ENCODE measurements around the gene MAP4K4.

GRCh38 chr2:101735166-101735533 is 37.6 kb downstream of the MAP4K4 start:
- TF ChIP-seq CTCF (optimal IDR thresholded peaks at IDR 0.05 in 1 of 3, IDR thresholded peaks at IDR 0.05 in 1 of 3, conservative IDR thresholded peaks at IDR 0.05 in 1 of 3; ENCODE audit: extremely low read depth in 1 of 3, insufficient read depth in 2 of 3, low read length in 3 of 3) (no peak), EZH2 (IDR thresholded peaks at IDR 0.05; ENCODE audit: low read length) (no peak)
